OCI-LY3 (cell line): ENCODE results near the gene IRF6.

Experiments
- CTCF ChIP-seq: fragments of 200-600, 300-600 bp; sonication (generic); IDR thresholded peaks from 2 replicates; pipeline ENCODE4 v1.5.1; 2014; ENCODE audit warnings: antibody characterized with exemption, low read length, low read depth
- EZH2phosphoT487 ChIP-seq: fragments of 200-600 bp; shearing (Covaris generic); IDR thresholded peaks from 2 replicates; pipeline ENCODE4 v1.6.1; 2018; ENCODE audit warnings: antibody characterized with exemption, mixed run types, low read depth

- TF ChIP-seq CTCF (no peak), EZH2phosphoT487 (no peak)
Measured at GRCh38 chr1:209844695-209845407, 38.9 kb upstream of the IRF6 start.
